ENCODE results near the gene PTPRM.

The PTPRM gene

DNA sequence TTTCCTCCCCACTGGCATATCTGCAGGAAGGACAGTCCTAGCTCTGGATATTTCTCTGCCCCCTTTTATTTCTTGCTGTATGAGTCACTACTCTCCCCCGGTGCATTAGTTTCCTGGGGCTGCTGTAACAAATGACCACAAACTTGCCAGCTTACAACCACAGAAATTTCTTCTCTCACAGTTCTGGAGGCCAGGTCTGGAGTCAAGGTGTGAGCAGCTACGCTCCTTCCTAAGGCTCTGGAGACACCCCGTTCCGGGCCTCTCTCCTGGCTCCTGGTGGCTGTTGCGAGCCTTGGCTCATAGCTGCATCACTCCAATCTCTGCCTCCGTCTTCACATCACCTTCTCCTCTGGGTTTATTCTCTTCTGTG, 34.1 kb downstream of the PTPRM start:
- no peak for DNase-seq

DNA sequence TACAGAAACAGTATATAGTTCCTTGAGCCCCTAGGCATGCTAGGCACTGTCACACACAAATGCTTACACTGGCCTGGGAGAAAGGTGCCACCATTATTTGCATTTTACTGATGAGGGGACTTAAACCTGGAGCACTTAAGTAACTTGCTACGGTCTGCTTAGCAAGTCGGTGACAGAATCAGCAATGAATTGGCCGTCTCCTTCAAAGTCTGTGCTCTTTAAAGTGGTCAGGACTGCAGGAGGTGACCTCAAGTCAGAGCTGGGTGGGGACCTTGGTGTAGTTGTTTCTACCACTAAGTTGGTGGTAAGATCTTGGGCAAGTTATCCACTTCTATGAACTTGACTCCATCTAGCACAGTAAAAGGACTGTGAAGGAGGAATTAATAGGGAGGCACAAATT, 34.8 kb downstream of the PTPRM start:
- DNase-seq, result no peak

DNA sequence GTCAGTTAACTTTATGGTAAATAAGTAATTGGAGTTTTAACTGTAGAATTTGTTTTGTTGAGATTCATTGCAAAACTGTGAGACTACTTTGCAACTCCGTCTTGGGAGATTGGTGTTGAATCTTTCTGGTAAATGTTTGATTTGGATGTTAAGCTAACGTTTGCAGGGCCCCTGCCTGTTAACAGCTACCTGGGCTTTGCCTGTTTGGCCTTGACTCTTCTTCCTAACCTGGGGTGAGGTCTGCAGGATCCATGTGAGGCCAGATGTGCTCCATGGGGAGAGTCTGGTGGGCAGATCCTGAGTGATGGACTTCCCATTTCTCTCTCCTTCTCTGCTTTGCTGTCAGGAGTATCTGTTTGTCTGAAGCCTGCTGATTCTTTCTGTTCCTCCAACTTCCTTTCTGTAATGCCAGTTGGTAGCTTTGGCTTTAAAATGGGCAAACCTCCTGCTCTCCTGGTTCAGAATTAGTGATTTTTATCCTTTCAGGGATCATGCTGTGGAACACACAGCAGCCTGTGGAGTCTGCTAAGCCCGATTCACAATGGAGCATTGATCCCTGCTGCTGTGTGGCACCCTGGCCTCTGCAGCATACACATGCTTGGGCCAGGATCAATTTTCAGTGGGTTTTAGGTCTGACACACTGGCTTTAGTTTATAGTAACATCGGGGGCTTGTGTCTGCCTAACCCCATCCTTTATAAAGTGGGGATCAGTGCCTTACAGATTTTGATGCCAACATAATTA, 36.3 kb downstream of the PTPRM start:
- no peak for DNase-seq

DNA sequence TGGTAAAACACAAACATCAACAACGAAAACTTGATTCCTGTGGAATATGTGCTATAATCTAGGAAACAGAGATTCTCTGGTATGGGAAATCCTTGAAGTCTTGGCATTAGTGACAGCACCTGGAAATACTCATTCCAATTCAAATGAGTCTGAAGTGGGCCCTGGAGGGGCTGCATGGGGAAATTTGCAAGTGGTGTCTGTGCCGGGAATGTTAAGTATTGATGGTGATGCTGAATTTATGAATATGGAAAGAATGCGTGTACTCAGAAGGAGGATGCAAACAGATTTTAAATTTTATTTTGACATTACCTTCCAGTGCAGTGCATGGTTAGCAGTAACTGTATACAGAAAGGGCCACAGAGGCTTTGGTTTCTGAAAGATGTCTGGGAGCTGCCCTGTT, 37.2 kb downstream of the PTPRM start:
- no peak for DNase-seq

DNA sequence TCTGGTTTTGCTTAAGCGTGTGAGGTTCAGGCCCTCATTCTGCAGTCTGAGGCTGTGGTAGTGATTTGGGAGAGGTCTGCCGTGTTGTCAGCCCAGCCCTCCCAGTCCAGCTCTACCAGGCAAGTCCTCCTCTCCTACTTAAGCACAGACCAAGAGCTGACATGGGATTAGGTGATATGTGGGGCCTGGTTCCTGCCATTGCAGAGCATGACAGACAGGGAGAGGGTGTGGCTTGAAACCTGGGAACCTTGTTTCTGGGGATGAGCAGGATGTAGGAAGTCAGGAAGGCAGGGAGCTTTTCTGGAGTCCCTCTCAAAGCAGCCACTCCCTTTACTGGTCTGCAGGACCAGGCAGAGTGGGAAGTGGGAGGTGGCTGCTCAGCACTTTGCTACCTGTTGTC, 38.6 kb downstream of the PTPRM start:
- no peak for DNase-seq

DNA sequence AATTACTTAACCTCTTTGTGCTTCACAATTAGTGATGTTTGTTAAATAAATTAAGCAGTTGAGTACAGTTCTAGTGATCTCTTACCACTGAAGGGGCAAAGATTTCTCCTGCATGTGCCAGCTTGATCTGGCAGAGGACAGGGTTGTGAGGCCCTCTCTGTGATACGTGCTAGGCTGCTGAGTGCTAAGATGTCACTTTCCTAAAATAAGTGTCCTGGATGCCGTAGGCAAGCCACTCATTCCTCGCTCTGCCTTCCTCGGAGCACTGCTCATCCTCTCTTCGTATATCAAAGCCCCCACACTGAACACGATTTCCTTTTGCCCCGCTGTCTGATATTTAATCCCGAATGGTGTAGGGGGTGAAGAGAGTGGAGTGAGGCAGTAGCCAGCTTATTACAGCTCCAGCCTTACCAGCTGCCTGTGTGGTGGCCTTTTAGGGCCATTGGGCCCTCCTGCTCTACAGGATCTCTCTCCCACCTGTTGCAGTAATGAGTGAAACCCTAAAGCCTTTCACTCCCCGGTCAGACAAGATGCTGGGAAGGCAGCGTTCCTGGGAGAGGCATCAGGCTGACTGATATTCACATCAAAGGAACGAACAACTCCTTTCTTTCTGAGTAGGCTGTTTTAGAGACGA, 40.5 kb downstream of the PTPRM start:
- DNase-seq, result no peak

DNA sequence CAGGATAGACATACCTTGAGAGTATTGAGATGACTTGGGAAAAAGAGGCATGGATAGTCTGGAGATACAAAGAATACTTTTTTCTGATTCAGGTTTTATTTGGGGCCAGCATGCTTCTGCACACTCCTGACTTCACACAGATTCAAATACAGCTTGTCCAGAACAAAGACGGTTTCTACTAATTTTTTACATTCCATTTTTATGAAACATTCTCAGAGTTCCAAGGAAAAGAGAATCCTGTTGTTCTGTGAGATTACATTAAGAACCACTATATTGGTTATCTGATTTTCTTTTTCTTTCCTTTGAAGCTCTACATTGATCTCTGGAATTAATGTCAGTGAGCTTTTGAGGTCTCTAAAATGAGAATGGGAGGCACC, 41.0 kb downstream of the PTPRM start:
- DNase-seq, result no peak

DNA sequence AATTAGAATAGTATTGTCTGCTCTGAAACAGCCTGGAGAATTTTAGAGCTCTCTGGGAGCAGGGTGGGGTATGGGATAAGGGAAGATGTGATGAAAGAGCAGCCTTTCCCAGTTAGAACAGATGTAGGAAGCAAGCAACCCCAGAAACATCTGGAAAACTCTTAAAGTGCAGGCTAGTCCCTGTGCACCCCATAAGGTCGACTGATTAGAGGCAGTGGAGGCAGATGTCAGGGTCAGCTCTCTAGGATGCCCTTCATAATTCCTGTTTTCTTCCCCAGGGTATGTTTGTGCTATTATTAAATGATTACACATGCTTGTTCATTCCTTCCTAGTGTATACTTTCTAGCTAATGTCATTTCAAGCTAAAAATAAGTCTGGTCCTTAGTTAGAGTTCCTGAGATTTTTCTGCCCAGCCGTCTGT, 41.7 kb downstream of the PTPRM start:
- DNase-seq, result no peak

DNA sequence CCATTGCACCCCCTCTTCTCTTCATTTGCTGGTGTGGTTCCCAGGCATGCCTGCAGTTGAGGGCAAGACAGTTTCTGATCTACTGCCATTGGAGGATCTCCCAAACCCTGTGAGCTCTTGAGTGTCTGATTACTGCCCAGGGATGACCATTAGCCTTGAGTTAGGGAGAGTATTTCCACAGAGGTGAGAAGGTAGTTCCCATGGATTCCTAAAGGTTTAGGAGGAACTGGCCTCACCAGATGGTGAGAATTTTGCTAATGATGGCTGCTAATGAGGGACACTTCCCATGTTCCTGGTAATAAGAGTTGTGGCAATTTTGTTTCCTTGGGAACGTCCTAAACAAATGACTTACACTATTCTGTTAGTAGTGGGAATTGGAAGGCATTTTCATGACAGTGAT, 42.5 kb downstream of the PTPRM start:
- no peak for DNase-seq

DNA sequence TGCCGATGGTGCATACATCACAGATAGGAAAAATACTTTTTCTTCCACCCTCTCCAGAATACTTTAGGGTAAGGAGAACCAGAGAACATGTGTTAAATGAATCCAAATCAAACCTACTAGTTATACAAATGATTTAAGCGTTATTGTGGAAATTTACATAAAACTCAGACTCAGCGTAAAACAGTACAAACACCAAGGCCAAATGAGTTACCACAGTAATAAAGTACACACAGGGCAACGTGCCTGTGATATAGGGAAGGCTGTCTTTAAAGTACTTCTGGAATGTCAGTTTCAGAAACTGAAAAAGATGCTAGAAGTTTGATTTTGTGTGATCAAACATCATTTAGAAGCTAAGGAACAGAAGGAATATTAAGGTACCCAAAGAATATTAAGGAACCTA, 46.9 kb downstream of the PTPRM start:
- DNase-seq, result no peak

DNA sequence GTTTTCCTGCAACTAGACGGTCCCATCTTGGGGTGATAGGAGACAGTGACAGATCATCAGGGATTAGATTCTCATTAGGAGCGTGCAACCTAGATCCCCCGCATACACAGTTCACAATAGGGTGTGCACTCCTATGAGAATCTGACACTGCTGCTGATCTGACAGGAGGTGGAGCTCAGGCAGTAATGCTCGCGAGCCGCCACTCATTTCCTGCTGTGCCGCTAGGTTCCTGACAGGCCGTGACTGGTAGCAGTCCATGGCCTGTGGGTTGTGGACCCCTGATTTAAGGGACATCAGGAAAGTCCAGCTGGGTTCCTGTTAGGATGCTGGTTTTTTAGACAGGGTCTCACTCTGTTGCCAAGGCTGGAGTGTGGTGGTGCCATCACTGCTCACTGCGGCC, 48.7 kb downstream of the PTPRM start:
- DNase-seq, result no peak

DNA sequence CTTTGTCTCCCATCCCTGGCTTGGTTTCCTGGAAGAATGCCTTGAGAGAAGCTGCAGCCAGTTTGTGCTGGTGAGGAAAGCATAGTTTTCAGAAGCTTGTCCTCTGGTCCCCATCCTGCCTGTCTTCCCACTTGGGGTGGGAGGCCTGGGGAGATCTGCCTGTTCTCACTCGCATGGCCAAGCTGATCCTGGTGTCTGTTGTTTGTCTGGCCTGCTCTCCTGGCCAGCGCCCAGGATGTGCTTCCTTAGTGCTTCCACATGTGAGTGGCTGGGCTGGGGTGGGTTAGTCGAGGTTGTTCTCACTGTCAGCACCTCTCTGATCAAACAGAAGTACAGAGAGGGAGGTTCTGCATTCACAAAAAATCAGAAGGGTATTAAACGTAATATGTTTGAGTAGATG, 49.5 kb downstream of the PTPRM start:
- DNase-seq, result no peak

DNA sequence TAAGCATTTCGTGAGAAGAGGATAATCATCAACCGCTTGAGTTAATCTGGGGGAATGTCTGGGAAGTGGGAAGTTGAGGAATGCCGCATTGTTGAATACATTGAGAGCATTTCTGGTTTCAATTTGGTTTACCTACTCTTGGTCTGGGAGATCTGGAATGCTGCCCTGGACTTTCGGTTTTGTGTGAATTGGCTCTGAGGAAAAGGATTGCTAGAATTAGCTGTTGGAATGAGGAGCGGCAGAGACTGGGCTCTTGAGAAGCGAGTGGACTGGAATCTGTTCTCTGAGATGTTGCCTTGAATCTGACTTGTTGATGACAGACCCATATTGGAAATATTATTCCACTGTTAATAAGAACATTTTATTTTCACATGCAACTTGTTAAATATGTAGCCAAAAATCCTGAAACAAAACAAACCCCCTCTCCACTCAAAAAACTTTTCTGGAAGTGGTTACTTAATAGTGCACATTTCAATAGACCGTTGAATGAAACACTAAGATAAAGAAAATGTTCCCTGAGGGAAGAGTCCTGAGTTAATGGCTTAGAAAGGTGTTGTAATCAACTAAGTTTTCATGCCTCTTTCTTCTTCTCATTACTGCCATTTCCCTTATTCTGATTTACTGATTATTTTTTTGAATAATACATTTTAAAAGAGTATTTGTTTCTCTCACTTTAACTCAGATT, 50.8 kb downstream of the PTPRM start:
- DNase-seq, result no peak

DNA sequence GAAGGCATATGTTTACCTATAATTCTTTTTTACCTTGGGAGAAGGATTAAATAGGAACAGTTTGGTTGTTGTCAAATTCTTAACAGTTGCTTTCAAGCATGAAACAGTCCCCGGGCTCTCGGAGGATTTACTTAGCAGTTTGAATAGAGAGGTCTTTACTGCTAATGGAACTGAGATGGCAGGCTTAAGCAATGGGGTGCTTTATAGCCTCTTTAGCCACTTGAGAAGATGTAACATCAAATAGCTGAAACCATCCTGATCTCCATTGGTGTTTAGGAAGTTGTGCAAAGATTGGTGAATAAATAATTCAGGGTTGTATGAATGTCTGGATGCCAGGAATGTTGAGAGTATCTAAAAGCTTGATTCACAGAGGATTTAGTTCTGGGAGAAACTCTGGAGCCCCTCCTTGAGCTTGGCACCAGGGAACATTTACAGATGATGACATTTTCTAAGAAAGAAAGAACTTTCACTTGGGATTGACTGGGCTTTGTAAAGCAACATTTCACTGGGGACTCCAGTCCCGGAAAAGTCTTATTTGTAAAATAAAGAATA, 51.9 kb downstream of the PTPRM start:
- no peak for DNase-seq

DNA sequence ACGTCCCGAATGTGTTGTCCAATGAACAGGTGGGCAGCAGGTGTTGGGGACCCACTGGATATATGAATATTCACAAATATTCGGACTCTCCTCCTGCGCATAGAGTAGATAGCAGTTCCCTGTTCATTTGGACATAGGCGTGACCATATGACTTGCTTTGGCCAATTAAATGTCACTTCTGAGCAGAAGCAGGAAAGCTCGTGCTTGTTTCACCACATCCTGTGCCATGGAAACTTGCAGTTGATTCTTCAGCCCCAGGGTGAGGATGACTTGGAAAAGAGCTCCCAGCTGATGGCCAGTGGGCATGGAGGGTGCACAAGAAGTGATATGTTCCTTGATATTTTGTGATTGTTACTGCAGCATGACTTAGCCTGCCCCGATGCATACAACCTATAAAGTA, 52.6 kb downstream of the PTPRM start:
- DNase-seq, result no peak

DNA sequence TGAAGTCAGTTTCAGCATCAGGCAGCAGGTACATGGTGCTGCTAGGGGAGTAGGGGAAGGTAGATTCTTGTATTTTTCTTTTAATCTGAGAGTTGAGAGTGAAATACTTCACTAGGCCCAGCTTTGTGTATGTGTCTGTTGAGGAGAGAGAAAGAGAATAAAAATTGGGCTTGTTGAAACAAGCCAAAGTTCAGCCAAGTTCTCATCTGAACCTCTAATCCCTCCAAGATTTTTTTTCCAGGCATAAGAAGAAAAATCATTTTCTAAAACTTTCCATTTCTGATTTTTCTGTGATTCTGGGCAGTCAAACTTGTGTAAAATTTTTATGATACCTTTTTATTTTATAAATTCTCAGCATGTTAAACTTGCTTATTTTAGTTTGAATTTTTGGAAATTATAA, 55.6 kb downstream of the PTPRM start:
- DNase-seq, result no peak

DNA sequence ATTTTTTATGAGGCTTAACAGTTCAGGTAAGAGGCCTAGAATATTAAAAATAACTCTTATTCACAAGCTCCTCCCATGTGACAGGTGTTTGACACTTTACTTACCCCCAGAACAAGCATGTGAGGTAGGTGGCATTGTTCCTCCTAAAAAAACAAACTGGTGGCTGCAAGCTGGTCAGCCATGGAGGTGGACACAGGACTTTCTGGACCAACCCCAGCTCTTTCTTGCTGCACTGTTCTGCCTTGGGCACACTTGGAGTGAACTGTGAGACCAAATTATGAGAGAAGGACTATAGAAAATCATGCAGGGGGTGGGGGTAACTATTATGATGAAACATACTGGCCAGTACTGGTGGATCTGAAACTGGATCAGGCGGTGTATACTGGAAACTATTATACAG, 56.6 kb downstream of the PTPRM start:
- no peak for DNase-seq

DNA sequence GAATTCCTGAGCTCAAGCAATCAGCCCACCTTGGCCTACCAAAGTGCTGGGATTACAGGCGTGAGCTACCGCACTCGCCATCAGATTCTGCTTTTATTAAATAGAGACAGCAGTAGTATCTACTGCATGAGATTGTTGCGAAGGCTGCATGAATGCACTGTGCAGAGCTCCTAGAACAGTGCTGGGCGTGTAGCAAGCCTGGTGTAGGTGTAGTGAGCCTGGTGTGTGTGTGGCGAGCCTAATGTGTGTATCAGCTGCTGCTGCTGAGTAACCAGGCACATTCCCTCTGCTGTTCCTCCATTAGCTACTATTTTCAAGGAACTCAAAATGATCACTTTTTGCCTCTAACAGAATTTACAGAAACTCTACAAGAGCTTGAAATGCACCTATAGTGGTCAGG, 57.6 kb downstream of the PTPRM start:
- DNase-seq, result no peak

DNA sequence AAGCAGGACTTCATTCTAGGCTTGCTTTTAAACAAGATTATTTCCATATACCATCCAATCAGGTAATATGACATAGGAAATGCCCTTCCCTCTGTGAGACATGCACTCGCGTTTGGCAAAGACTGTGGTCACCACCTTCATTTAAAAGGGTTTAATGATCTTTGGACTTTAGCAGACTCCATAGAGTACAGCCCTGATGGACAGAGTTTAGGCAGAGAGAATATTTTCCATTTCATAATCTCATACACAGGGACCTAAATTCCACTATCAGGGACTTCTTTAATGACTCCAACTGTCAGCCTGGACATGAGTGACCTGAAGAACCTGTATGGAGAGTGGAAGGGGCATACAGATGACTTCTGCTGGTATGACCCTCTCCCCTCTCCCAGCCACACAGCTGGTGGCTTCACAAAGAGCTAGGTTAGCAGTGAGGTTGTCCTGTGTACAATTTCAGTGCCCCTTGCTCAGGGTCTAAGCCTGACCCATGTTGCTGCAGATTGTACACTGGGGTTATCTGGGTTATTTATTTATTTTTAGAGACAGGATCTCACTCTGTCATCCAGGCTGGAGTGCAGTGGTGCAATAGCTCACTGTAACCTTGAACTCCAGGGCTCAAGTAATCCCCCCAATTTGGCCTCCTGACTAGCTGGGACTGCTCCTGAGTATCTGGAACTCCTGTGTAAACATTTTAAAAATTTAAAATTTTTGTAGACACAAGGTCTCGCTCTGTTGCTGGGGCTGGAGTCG, 59.2 kb downstream of the PTPRM start:
- DNase-seq, result no peak

DNA sequence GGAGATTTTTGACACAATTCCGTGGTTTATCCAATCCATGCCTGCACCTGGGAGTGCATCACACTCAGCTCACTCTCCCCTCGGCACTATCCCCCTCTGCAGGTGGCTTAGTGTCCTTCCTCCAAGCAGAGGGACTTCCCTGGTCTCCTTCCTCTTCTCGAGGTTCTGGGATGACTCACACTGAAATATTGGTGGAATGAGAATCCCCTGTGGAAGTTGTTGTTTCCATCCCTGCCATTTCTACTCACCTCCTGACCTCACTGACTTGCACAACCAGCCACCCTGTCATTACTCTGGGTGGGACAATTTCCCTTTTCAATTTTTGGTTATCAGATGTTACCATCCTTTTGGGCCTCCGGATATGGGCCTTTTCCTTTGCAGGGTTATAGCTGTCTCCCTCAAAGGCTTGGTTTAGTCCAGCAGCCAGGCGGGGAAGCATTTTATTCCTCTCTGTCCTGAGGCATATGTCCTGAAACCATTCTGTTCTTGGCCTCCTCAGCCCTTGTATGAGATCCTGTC, 59.9 kb downstream of the PTPRM start:
- no peak for DNase-seq

DNA sequence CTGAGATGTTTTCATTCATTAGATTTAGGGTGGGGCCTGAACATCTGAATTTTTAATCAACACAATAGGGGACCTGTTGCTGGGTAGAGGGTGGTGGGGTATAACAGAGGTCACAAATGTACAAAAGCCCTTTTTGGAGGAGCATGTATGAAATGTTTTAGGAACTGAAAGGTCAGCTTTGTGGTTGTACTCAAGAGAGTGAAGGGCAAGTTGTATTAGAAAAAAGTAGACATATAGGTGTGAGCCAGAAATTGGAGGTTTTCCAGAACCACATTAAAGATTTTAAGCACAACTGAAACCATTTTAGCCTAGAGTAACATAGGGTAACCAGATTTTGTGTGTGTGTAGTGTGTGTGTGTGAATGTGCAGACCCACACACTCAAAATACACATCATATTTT, 62.3 kb downstream of the PTPRM start:
- DNase-seq, result no peak

DNA sequence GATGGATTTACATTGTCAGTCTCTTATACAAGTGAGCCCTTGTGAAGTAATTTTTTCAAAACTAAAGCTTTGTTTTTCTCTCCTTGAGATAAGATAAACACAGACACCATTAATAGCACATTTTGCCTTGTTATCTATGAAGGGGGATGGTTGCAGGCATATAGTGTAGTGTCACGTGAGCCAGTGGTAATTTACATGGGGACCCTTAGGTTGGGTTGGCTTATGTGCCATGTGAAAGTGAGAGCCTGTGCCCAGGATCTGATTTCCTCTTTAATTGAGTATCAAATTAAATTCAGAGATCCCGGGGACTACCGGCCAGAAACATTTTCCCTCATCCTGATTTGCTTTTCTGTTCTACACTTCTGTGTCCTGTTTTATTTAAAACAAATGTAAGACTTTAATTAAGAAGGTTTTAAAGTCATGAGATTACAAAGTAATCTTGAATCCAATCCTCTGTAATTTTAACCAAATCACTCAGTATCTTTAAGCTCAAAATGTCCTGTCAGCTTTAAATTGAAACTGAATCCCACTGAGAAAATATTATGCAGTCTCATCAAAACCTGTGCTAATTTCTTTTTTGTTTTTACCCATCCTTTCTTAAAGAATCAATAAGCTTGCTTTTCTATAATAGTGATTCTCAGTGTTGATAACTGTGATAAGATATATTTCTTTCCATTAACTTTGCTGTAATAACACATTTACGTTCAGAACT, 63.8 kb downstream of the PTPRM start:
- no peak for DNase-seq
